ENCODE measurements around the gene C2orf92. TPM values are rescaled to one million over a fixed set of nuclear protein-coding genes. Genes with fewer than 3 reads are reported as not detected.

C2orf92 gene
- total RNA-seq, 3 donors from 2014 or later (not counting 1 experiment from before 2014, with no cell fraction given): 13.4 to 20.9 (median 16.1) TPM

DNA sequence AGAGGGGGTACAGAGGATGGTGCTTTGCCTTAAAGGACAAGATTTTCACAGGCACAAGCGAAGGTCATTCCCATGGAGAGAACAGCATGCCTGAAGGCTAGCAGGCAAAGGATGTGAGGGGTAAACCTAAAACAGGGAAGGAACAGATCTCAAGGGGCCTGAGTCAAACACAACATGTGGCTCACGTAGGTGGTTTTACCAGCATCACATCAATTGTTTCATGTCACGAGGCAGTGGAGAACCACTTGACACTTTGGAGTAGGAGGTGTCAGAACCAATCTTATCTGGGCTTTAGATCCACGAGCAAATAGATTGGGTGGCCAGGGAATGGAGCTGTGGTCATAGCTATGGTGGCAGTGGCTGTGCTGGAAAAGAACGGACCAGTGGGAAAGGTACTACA, 15.2 kb upstream of the C2orf92 start:
- Mint-ChIP-seq H3K27ac (peak overlapping the region; percentile 46 to 67), H3K27me3 (ENCODE audit: low read depth in 2 of 2) (no peaks in the 10 kb centered on the region), H3K4me1 (peaks cover 10 to 14% of the 10 kb centered on the region in 2 donors), H3K9me3 (no peaks in the 10 kb centered on the region), H3K4me3 (no peak overlapping the region), H3K36me3 (no peaks in the 10 kb centered on the region)
- intact Hi-C loops (cut with micrococcal nuclease): no loop called here
- 70% methylated on average over 5 of the region's 5 CpGs for WGBS (ENCODE audit: insufficient coverage)
- Histone ChIP-seq H3K4me1 (ENCODE audit: control insufficient read depth, insufficient read depth, low read length) (no peaks in the 10 kb centered on the region), H3K9me3 (ENCODE audit: control insufficient read depth, insufficient read depth, low read length) (no peaks in the 10 kb centered on the region), H3K27ac (ENCODE audit: low read length) (no peak overlapping the region), H3K27me3 (ENCODE audit: control insufficient read depth, insufficient read depth, low read length) (no peaks in the 10 kb centered on the region), H3K4me3 (ENCODE audit: low read length) (no peak overlapping the region), H3K36me3 (ENCODE audit: control insufficient read depth, insufficient read depth, low read length) (peaks cover 38% of the 10 kb centered on the region)
- DNase-seq: peak in 1 of 2 donors; percentile 3
- ATAC-seq: peak in 1 of 3 donors; percentile 10
- TF ChIP-seq, protein P1, sequence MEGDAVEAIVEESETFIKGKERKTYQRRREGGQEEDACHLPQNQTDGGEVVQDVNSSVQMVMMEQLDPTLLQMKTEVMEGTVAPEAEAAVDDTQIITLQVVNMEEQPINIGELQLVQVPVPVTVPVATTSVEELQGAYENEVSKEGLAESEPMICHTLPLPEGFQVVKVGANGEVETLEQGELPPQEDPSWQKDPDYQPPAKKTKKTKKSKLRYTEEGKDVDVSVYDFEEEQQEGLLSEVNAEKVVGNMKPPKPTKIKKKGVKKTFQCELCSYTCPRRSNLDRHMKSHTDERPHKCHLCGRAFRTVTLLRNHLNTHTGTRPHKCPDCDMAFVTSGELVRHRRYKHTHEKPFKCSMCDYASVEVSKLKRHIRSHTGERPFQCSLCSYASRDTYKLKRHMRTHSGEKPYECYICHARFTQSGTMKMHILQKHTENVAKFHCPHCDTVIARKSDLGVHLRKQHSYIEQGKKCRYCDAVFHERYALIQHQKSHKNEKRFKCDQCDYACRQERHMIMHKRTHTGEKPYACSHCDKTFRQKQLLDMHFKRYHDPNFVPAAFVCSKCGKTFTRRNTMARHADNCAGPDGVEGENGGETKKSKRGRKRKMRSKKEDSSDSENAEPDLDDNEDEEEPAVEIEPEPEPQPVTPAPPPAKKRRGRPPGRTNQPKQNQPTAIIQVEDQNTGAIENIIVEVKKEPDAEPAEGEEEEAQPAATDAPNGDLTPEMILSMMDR (IDR thresholded peaks at IDR 0.05): no peak

DNA sequence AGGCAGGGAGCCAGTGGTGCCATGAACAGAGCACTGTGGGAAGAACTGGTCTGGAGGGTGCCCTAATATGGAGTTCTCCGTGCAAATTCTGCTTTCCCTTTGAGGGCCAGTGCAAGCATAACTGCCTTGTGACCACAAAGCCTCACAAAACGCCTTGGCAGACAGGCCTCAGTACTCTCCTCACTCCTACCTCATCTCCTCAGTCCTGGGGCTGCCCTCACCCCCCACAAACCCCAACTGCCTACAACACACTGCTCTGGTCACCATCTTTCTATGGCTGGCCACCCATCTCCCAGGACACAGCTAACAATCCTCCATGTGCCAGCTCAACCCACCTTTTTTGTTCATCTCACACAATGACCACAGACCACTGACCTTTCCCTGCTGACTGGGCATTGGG, 14.7 kb upstream of the C2orf92 start:
- intact Hi-C loops (cut with micrococcal nuclease): no loop called here
- Histone ChIP-seq H3K27ac (ENCODE audit: low read length) (no peak overlapping the region), H3K4me3 (ENCODE audit: low read length) (no peak overlapping the region), H3K27me3 (ENCODE audit: control insufficient read depth, insufficient read depth, low read length) (no peaks in the 10 kb centered on the region), H3K9me3 (ENCODE audit: control insufficient read depth, insufficient read depth, low read length) (no peaks in the 10 kb centered on the region), H3K4me1 (ENCODE audit: control insufficient read depth, insufficient read depth, low read length) (no peaks in the 10 kb centered on the region), H3K36me3 (ENCODE audit: control insufficient read depth, insufficient read depth, low read length) (peaks cover 39% of the 10 kb centered on the region)
- Mint-ChIP-seq H3K27me3 (ENCODE audit: low read depth in 2 of 2) (no peaks in the 10 kb centered on the region), H3K36me3 (no peaks in the 10 kb centered on the region), H3K27ac (peak overlapping the region; percentile 46 to 67), H3K4me1 (peaks cover 10 to 16% of the 10 kb centered on the region in 2 donors), H3K9me3 (no peaks in the 10 kb centered on the region), H3K4me3 (no peak overlapping the region)
- TF ChIP-seq, protein P1 (IDR thresholded peaks at IDR 0.05): no peak
- ATAC-seq: peak in 2 of 3 donors; percentile 7 to 24
- 70% methylated on average over 2 of the region's 2 CpGs for WGBS (ENCODE audit: insufficient coverage)
- DNase-seq: no peak

DNA sequence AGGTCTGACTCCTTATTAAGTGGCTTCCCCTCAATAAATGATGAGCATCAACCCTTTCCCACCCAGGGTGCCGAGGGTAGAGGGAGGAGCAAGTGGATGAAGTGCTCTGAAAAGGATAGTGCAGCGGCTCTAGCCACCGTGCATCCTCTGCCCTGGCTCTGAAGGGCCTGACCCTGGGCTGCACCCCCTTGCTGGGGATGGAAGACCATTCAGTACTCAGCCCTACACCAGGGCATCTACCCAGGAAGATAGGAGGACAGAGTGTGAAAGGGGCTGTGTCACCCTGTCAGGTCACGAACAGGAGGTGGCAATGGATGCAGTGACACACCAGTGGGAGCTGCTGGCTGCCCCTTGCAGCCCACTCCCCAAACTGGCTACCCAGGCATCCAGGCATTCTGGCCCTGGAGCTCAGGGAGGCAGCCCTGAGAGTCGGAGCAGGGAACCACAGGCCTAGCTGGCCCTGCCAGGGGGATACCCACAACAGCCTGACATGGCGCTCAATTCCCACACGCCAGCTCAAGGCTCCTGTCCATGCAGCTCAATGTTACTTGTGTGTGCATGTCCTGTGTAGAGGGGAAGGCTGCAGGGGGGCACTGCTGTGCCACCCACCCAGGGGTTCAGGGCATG, 13.3 kb upstream of the C2orf92 start:
- H3K36me3 Mint-ChIP-seq: no peaks in the 10 kb centered on the region
- H3K9me3 Mint-ChIP-seq: no peaks in the 10 kb centered on the region
- no peak overlapping the region for H3K4me3 Mint-ChIP-seq
- intact Hi-C loops (cut with micrococcal nuclease): no loop called here
- Histone ChIP-seq H3K27ac (ENCODE audit: low read length) (no peak overlapping the region), H3K36me3 (ENCODE audit: control insufficient read depth, insufficient read depth, low read length) (peaks cover 38% of the 10 kb centered on the region), H3K4me3 (ENCODE audit: low read length) (no peak overlapping the region), H3K4me1 (ENCODE audit: control insufficient read depth, insufficient read depth, low read length) (peaks cover 6% of the 10 kb centered on the region), H3K27me3 (ENCODE audit: control insufficient read depth, insufficient read depth, low read length) (no peaks in the 10 kb centered on the region), H3K9me3 (ENCODE audit: control insufficient read depth, insufficient read depth, low read length) (no peaks in the 10 kb centered on the region)
- WGBS (ENCODE audit: insufficient coverage): 99% methylated on average over 7 of the region's 7 CpGs
- peak in 1 of 3 donors; percentile 9 for ATAC-seq
- TF ChIP-seq, protein P1 (IDR thresholded peaks at IDR 0.05): no peak
- H3K27me3 Mint-ChIP-seq (ENCODE audit: low read depth in 2 of 2): no peaks in the 10 kb centered on the region
- no peak for DNase-seq
- H3K27ac Mint-ChIP-seq: no peak overlapping the region
- H3K4me1 Mint-ChIP-seq: peaks cover 12 to 18% of the 10 kb centered on the region in 2 donors

Measured in natural killer cell (primary cell).